ENCODE measurements around the gene FHL5.

- TF ChIP-seq CTCF (IDR thresholded peaks at IDR 0.05) (no peak), ZFX (IDR thresholded peaks at IDR 0.05; ENCODE audit: borderline replicate concordance) (no peak)
These were observed 88.9 kb downstream of the FHL5 start for GRCh38 chr6:96651816-96652215.
